Ovary (tissue), 3 donors: ENCODE data around the gene SLC25A3.

ENCODE experiments used
- EP300 ChIP-seq: sonication (generic); formaldehyde crosslinking; IDR thresholded peaks from one replicate; pipeline ENCODE4 v1.6.1; 2017; ENCODE audit warnings: antibody characterized with exemption
- TF ChIP-seq, protein P1 (sequence below), 3 donors: fragments of 450-650 bp in 2 of 3; fragments of 200-600 bp in 1 of 3; IDR thresholded peaks; one replicate each; pipeline versions ENCODE4 v1.5.1 to v1.8.0; 2016 to 2022; ENCODE audit warnings: antibody characterized with exemption in 3 of 3, mild to moderate bottlenecking in 1 of 3
- donor health status: DM: no; HTN: no; CAD: no.

DNA sequence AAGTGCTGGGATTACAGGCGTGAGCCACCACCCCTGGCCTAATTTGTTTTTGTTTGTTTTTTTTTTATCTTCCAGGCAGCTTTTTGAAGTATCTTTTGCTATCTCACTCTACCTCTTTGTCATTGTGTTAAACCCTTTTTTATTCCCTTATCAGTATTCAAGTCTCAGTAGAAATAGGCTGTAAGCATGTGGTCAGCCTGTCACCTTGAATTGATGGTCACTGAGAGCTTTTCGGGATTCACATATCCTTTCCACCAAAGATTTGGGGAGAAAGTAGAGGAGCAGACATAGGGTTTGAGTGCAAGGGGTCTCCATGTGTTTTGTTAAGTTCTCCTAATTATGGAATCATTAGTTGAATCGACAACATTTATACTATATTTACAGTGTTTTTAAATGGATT, 41.7 kb upstream of the SLC25A3 start:
- TF ChIP-seq, protein P1, sequence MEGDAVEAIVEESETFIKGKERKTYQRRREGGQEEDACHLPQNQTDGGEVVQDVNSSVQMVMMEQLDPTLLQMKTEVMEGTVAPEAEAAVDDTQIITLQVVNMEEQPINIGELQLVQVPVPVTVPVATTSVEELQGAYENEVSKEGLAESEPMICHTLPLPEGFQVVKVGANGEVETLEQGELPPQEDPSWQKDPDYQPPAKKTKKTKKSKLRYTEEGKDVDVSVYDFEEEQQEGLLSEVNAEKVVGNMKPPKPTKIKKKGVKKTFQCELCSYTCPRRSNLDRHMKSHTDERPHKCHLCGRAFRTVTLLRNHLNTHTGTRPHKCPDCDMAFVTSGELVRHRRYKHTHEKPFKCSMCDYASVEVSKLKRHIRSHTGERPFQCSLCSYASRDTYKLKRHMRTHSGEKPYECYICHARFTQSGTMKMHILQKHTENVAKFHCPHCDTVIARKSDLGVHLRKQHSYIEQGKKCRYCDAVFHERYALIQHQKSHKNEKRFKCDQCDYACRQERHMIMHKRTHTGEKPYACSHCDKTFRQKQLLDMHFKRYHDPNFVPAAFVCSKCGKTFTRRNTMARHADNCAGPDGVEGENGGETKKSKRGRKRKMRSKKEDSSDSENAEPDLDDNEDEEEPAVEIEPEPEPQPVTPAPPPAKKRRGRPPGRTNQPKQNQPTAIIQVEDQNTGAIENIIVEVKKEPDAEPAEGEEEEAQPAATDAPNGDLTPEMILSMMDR (IDR thresholded peaks at IDR 0.05) = no peak
- TF ChIP-seq EP300 = no peak
